Muscle layer of duodenum (tissue), 2 donors: ENCODE measurements around the gene ALDH1A3.
A peak's percentile ranks its signal among the peaks of the same experiment; 100 is the strongest.

Experiments used
- H3K27ac ChIP-seq: one replicate; pipeline ENCODE4 v1.7.0; 2013; ENCODE audit warnings: mild to moderate bottlenecking, low read length
- H3K27me3 ChIP-seq: one replicate; pipeline ENCODE4 v1.7.0; 2013; ENCODE audit warnings: low read depth, mild to moderate bottlenecking, control low read depth, low read length
- H3K36me3 ChIP-seq, 2 donors: one replicate each; pipeline ENCODE4 v1.7.0; 2013; ENCODE audit warnings: low read length in 2 of 2, control low read depth in 1 of 2, mild to moderate bottlenecking in 1 of 2; ENCODE audit not compliant: insufficient read depth in 2 of 2, control insufficient read depth in 1 of 2
- H3K4me1 ChIP-seq, 2 donors: one replicate each; pipeline ENCODE4 v1.7.0; 2013; ENCODE audit warnings: low read length in 2 of 2, mild to moderate bottlenecking in 2 of 2, control low read depth in 1 of 2, moderate library complexity in 1 of 2; ENCODE audit not compliant: insufficient read depth in 2 of 2, control insufficient read depth in 1 of 2
- H3K4me3 ChIP-seq, 2 donors: one replicate each; pipeline ENCODE4 v1.7.0; 2013; ENCODE audit warnings: low read length in 2 of 2, low read depth in 1 of 2, mild to moderate bottlenecking in 1 of 2
- H3K9me3 ChIP-seq, 2 donors: one replicate each; pipeline ENCODE4 v1.7.0; 2013; ENCODE audit warnings: low read length in 2 of 2, control low read depth in 1 of 2, mild to moderate bottlenecking in 1 of 2; ENCODE audit not compliant: control insufficient read depth in 1 of 2
- donor health status: healthy.

The ALDH1A3 gene

GRCh38 chr15:100898661-100899462 is 19.2 kb downstream of the ALDH1A3 start:
- Histone ChIP-seq H3K9me3 (no peaks in the 10 kb centered on the region), H3K27ac (no peak overlapping the region), H3K36me3 (peaks cover 0 to 31% of the 10 kb centered on the region in 2 donors), H3K27me3 (no peaks in the 10 kb centered on the region), H3K4me1 (peaks cover 0 to 14% of the 10 kb centered on the region in 2 donors), H3K4me3 (no peak overlapping the region)

GRCh38 chr15:100899601-100900000 is 20.0 kb downstream of the ALDH1A3 start:
- H3K4me3 ChIP-seq: no peak overlapping the region
- H3K36me3 ChIP-seq: peaks cover 0 to 31% of the 10 kb centered on the region in 2 donors
- H3K27me3 ChIP-seq: no peaks in the 10 kb centered on the region
- H3K9me3 ChIP-seq: no peaks in the 10 kb centered on the region
- no peak overlapping the region for H3K27ac ChIP-seq
- H3K4me1 ChIP-seq: peaks cover 0 to 14% of the 10 kb centered on the region in 2 donors

- Histone ChIP-seq H3K9me3 (no peaks in the 10 kb centered on the region), H3K36me3 (peaks cover 0 to 34% of the 10 kb centered on the region in 2 donors), H3K27me3 (no peaks in the 10 kb centered on the region), H3K27ac (no peak overlapping the region), H3K4me3 (no peak overlapping the region), H3K4me1 (peaks cover 0 to 14% of the 10 kb centered on the region in 2 donors)
These were observed 20.6 kb downstream of the ALDH1A3 start for GRCh38 chr15:100900136-100900794.

- H3K9me3 ChIP-seq: no peaks in the 10 kb centered on the region
- H3K4me1 ChIP-seq: peaks cover 0 to 14% of the 10 kb centered on the region in 2 donors
- H3K36me3 ChIP-seq: peaks cover 0 to 35% of the 10 kb centered on the region in 2 donors
- no peak overlapping the region for H3K27ac ChIP-seq
- no peak overlapping the region for H3K4me3 ChIP-seq
- H3K27me3 ChIP-seq: no peaks in the 10 kb centered on the region
These were observed 21.2 kb downstream of the ALDH1A3 start for GRCh38 chr15:100900795-100901169.

- H3K4me3 ChIP-seq: no peak overlapping the region
- peaks cover 0 to 36% of the 10 kb centered on the region in 2 donors for H3K36me3 ChIP-seq
- H3K4me1 ChIP-seq: peaks cover 0 to 14% of the 10 kb centered on the region in 2 donors
- no peaks in the 10 kb centered on the region for H3K9me3 ChIP-seq
- peak overlapping the region; percentile 65 for H3K27ac ChIP-seq
- H3K27me3 ChIP-seq: no peaks in the 10 kb centered on the region
These were observed 21.7 kb downstream of the ALDH1A3 start for GRCh38 chr15:100901296-100901695.

- peaks cover 0 to 37% of the 10 kb centered on the region in 2 donors for H3K36me3 ChIP-seq
- H3K4me1 ChIP-seq: peaks cover 0 to 14% of the 10 kb centered on the region in 2 donors
- no peaks in the 10 kb centered on the region for H3K27me3 ChIP-seq
- H3K4me3 ChIP-seq: peak overlapping the region; percentile 7 to 54
- peak overlapping the region; percentile 65 for H3K27ac ChIP-seq
- no peaks in the 10 kb centered on the region for H3K9me3 ChIP-seq
These were observed 22.2 kb downstream of the ALDH1A3 start for GRCh38 chr15:100901702-100902435.

- Histone ChIP-seq H3K27ac (peak overlapping the region; percentile 65), H3K4me3 (peak overlapping the region; percentile 7 to 54)
These were observed 23.0 kb downstream of the ALDH1A3 start for GRCh38 chr15:100902436-100903167.

GRCh38 chr15:100903168-100903554 is 23.5 kb downstream of the ALDH1A3 start:
- H3K27me3 ChIP-seq: no peaks in the 10 kb centered on the region
- H3K36me3 ChIP-seq: peaks cover 0 to 33% of the 10 kb centered on the region in 2 donors
- no peak overlapping the region for H3K4me3 ChIP-seq
- peaks cover 0 to 14% of the 10 kb centered on the region in 2 donors for H3K4me1 ChIP-seq
- H3K27ac ChIP-seq: peak overlapping the region; percentile 3
- no peaks in the 10 kb centered on the region for H3K9me3 ChIP-seq

More at GRCh38 chr15:100902436-100903167, 23.0 kb downstream of the ALDH1A3 start:
- H3K9me3 ChIP-seq: no peaks in the 10 kb centered on the region
- H3K36me3 ChIP-seq: peaks cover 0 to 38% of the 10 kb centered on the region in 2 donors
- H3K4me1 ChIP-seq: peaks cover 0 to 14% of the 10 kb centered on the region in 2 donors
- H3K27me3 ChIP-seq: no peaks in the 10 kb centered on the region

GRCh38 chr15:100905850-100906249 is 26.2 kb downstream of the ALDH1A3 start:
- peaks cover 0 to 30% of the 10 kb centered on the region in 2 donors for H3K36me3 ChIP-seq
- no peak overlapping the region for H3K27ac ChIP-seq
- H3K4me1 ChIP-seq: peaks cover 0 to 30% of the 10 kb centered on the region in 2 donors
- H3K4me3 ChIP-seq: no peak overlapping the region
- H3K9me3 ChIP-seq: no peaks in the 10 kb centered on the region
- H3K27me3 ChIP-seq: no peaks in the 10 kb centered on the region

GRCh38 chr15:100908466-100908865 is 28.8 kb downstream of the ALDH1A3 start:
- Histone ChIP-seq H3K27ac (no peak overlapping the region), H3K36me3 (peaks cover 0 to 30% of the 10 kb centered on the region in 2 donors), H3K27me3 (no peaks in the 10 kb centered on the region), H3K4me1 (peaks cover 0 to 18% of the 10 kb centered on the region in 2 donors), H3K9me3 (no peaks in the 10 kb centered on the region), H3K4me3 (no peak overlapping the region)
